Endothelial cell of umbilical vein (primary cell): ENCODE data around the gene MRO.

ENCODE experiments used
- MYC ChIP-seq: IDR thresholded peaks from one replicate; pipeline ENCODE4 v1.6.1; 2011; ENCODE audit warnings: mild to moderate bottlenecking, low read depth, low read length
- POLR2A ChIP-seq: IDR thresholded peaks from 2 replicates; pipeline ENCODE4 v1.6.1; 2012; ENCODE audit warnings: low read depth, mild to moderate bottlenecking, control low read depth, low read length
- POLR2AphosphoS5 ChIP-seq: IDR thresholded peaks from 2 replicates; pipeline ENCODE4 v1.6.1; 2012; ENCODE audit warnings: low read depth, mild to moderate bottlenecking, control low read depth, low read length, moderate library complexity; ENCODE audit not compliant: insufficient read depth
- TF ChIP-seq, protein P1 (sequence below), 2 donors: IDR thresholded peaks; 1 replicate in 1 of 2; 2 replicates in 1 of 2; pipeline ENCODE4 v1.5.1; 2011; ENCODE audit warnings: low read length in 2 of 2, mild to moderate bottlenecking in 2 of 2, moderate library complexity in 2 of 2, control low read depth in 1 of 2, inconsistent platforms in 1 of 2, low read depth in 1 of 2; ENCODE audit not compliant: insufficient read depth in 1 of 2; ENCODE audit errors: extremely low read depth in 1 of 2
- TF ChIP-seq, protein P2 (sequence below): IDR thresholded peaks from 2 replicates; pipeline ENCODE4 v1.6.1; 2011; ENCODE audit not compliant: insufficient read depth, insufficient read length

DNA sequence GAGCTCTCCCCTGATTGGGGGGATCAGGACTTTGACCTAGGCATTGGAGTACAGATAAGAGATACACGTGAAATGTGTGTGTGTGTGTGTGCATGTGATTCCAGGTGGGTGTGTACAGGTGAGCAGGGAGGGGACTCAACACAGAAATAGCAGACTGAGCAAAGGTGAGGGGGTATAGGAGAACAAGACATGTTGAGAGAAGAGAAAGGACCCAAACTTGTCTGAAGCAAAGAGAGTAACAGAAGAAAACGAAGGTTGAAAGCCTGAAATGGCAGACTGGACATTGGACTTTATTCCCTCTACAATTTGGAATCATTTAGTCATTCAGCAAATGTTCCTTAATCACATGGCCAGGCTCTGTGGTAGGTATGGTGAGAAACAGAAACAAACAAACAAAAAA, 23.3 kb downstream of the MRO start:
- TF ChIP-seq, protein P1, sequence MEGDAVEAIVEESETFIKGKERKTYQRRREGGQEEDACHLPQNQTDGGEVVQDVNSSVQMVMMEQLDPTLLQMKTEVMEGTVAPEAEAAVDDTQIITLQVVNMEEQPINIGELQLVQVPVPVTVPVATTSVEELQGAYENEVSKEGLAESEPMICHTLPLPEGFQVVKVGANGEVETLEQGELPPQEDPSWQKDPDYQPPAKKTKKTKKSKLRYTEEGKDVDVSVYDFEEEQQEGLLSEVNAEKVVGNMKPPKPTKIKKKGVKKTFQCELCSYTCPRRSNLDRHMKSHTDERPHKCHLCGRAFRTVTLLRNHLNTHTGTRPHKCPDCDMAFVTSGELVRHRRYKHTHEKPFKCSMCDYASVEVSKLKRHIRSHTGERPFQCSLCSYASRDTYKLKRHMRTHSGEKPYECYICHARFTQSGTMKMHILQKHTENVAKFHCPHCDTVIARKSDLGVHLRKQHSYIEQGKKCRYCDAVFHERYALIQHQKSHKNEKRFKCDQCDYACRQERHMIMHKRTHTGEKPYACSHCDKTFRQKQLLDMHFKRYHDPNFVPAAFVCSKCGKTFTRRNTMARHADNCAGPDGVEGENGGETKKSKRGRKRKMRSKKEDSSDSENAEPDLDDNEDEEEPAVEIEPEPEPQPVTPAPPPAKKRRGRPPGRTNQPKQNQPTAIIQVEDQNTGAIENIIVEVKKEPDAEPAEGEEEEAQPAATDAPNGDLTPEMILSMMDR (IDR thresholded peaks at IDR 0.05; ENCODE audit: extremely low read depth in 1 of 2, insufficient read depth in 1 of 2, low read depth in 1 of 2, low read length in 2 of 2) = no peak
- TF ChIP-seq, protein P2, sequence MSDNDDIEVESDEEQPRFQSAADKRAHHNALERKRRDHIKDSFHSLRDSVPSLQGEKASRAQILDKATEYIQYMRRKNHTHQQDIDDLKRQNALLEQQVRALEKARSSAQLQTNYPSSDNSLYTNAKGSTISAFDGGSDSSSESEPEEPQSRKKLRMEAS = no peak
- TF ChIP-seq MYC (no peak), POLR2A (no peak), POLR2AphosphoS5 (no peak)
